ENCODE measurements around the gene AKAP13. TPM values are rescaled to one million over a fixed set of nuclear protein-coding genes. Genes with fewer than 3 reads are reported as not detected.

The AKAP13 gene
- total RNA-seq, 2 experiments from 2014 or later = 282 to 304 TPM

DNA sequence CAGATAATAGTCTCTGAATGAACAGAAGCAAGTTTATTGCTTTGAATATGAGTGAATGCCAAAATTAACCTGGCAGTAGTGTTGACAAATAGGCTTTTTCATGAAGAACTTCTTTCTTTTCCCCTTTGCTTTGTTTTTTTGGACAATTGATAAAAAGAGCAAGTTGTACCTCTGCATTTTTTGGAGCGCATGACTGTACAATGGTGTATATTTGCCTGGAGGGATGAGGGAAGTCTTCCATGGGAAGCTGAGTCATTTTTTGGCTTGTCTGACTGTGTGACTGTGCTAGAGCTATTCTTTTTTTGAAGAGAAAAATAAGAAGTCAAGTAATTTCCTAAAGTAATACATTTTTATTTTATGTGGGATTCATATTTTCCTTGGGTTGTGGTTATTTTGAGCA is 227.4 kb downstream of the AKAP13 start:
- Histone ChIP-seq H3K36me3 (ENCODE audit: insufficient read depth, low read length) (peaks cover 18% of the 10 kb centered on the region), H3K27ac (ENCODE audit: low read depth in 1 of 2, low read length in 2 of 2) (no peak overlapping the region), H3K9me3 (ENCODE audit: control insufficient read depth in 1 of 2, insufficient read depth in 1 of 2, low read length in 2 of 2) (no peaks in the 10 kb centered on the region), H3K4me3 (ENCODE audit: low read length) (no peak overlapping the region), H3K4me1 (ENCODE audit: insufficient read depth, low read length) (peaks cover 8% of the 10 kb centered on the region), H3K27me3 (ENCODE audit: control insufficient read depth in 1 of 2, insufficient read depth in 2 of 2, low read length in 2 of 2) (no peaks in the 10 kb centered on the region)
- TF ChIP-seq, protein P1, sequence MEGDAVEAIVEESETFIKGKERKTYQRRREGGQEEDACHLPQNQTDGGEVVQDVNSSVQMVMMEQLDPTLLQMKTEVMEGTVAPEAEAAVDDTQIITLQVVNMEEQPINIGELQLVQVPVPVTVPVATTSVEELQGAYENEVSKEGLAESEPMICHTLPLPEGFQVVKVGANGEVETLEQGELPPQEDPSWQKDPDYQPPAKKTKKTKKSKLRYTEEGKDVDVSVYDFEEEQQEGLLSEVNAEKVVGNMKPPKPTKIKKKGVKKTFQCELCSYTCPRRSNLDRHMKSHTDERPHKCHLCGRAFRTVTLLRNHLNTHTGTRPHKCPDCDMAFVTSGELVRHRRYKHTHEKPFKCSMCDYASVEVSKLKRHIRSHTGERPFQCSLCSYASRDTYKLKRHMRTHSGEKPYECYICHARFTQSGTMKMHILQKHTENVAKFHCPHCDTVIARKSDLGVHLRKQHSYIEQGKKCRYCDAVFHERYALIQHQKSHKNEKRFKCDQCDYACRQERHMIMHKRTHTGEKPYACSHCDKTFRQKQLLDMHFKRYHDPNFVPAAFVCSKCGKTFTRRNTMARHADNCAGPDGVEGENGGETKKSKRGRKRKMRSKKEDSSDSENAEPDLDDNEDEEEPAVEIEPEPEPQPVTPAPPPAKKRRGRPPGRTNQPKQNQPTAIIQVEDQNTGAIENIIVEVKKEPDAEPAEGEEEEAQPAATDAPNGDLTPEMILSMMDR (IDR thresholded peaks at IDR 0.05) = no peak
- peaks cover 25% of the 10 kb centered on the region for H3K4me1 Mint-ChIP-seq (ENCODE audit: low read depth)
- H3K36me3 Mint-ChIP-seq (ENCODE audit: low read depth) = peaks cover 53% of the 10 kb centered on the region
- H3K4me3 Mint-ChIP-seq = no peak overlapping the region
- intact Hi-C loops (cut with DNase I, micrococcal nuclease) = no loop called here
- ATAC-seq (ENCODE audit: poor library complexity) = no peak
- POLR2A ChIA-PET = interaction anchor here (1.2 to 1.6 kb wide), 3 partner anchors 11 to 26 kb away, joined by 3 to 9 read pairs (median 8); no protein-coding TSS in a partner anchor
- no peaks in the 10 kb centered on the region for H3K9me3 Mint-ChIP-seq
- DNase-seq = peak in 1 of 14 experiments; percentile 20
- CTCF ChIA-PET = interaction anchor here (1.2 kb wide), 1 partner anchor 39 kb away, joined by 3 read pairs; no protein-coding TSS in a partner anchor
- no peak overlapping the region for H3K27ac Mint-ChIP-seq
- H3K27me3 Mint-ChIP-seq = no peaks in the 10 kb centered on the region

DNA sequence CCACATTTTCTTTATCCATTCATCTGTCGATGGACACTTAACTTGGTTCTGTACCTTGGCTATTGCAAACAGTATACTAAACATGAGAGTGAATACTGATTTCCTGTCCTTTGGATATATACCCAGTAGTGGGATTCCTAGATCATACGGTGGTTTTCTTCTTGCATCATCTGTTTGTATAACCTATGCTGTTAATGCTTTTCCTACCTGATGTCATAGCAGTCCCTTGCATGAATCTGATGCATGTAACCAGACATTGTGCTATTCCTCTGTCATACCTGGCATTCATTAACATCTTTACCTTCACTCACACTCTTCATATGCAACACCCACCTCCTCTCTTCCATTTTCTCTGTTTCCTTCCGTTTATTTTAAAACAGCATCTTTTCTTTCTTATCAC is 229.1 kb downstream of the AKAP13 start:
- CTCF ChIA-PET = no interaction called here
- H3K27me3 Mint-ChIP-seq = no peaks in the 10 kb centered on the region
- POLR2A ChIA-PET = no interaction called here
- Histone ChIP-seq H3K4me1 (ENCODE audit: insufficient read depth, low read length) (peaks cover 8% of the 10 kb centered on the region), H3K4me3 (ENCODE audit: low read length) (no peak overlapping the region), H3K27ac (ENCODE audit: low read depth in 1 of 2, low read length in 2 of 2) (no peak overlapping the region), H3K9me3 (ENCODE audit: control insufficient read depth in 1 of 2, insufficient read depth in 1 of 2, low read length in 2 of 2) (no peaks in the 10 kb centered on the region), H3K27me3 (ENCODE audit: control insufficient read depth in 1 of 2, insufficient read depth in 2 of 2, low read length in 2 of 2) (no peaks in the 10 kb centered on the region), H3K36me3 (ENCODE audit: insufficient read depth, low read length) (peaks cover 7% of the 10 kb centered on the region)
- peaks cover 40% of the 10 kb centered on the region for H3K36me3 Mint-ChIP-seq (ENCODE audit: low read depth)
- intact Hi-C loops (cut with DNase I, micrococcal nuclease) = no loop called here
- TF ChIP-seq, protein P1 (IDR thresholded peaks at IDR 0.05) = no peak
- DNase-seq (no peak), ATAC-seq (ENCODE audit: poor library complexity) (no peak)
- H3K27ac Mint-ChIP-seq = no peak overlapping the region
- H3K4me1 Mint-ChIP-seq (ENCODE audit: low read depth) = peaks cover 14% of the 10 kb centered on the region
- H3K9me3 Mint-ChIP-seq = no peaks in the 10 kb centered on the region
- no peak overlapping the region for H3K4me3 Mint-ChIP-seq

DNA sequence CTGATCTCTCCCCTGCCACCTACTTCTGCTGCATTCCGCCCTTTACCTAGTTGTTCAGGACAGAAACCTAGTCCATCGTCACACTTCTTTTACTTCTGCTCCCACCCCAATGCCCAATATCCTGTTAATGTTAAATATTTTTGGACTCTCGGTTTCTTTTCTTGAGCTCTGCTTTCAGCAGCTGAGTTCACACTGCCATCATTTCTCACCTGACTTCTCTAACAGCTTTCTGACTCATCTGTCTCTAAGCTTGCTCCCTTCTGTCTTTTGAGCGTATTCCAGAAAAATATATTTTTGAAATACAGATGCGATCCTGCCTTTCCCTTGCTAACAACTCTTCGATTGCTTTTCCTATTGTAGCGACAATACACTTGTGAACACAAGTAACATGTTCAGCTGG is 231.0 kb downstream of the AKAP13 start:
- H3K27ac Mint-ChIP-seq = no peak overlapping the region
- ATAC-seq (ENCODE audit: poor library complexity) = no peak
- H3K9me3 Mint-ChIP-seq = no peaks in the 10 kb centered on the region
- H3K4me3 Mint-ChIP-seq = no peak overlapping the region
- intact Hi-C loops (cut with DNase I, micrococcal nuclease) = no loop called here
- POLR2A ChIA-PET = no interaction called here
- peaks cover 4% of the 10 kb centered on the region for H3K4me1 ChIP-seq (ENCODE audit: insufficient read depth, low read length)
- CTCF ChIA-PET = no interaction called here
- H3K36me3 Mint-ChIP-seq (ENCODE audit: low read depth) = peaks cover 28% of the 10 kb centered on the region
- no peak for DNase-seq
- H3K36me3 ChIP-seq (ENCODE audit: insufficient read depth, low read length) = peaks cover 7% of the 10 kb centered on the region
- TF ChIP-seq, protein P1 (IDR thresholded peaks at IDR 0.05) = no peak
- no peak overlapping the region for H3K27ac ChIP-seq (ENCODE audit: low read depth in 1 of 2, low read length in 2 of 2)
- no peaks in the 10 kb centered on the region for H3K27me3 ChIP-seq (ENCODE audit: control insufficient read depth in 1 of 2, insufficient read depth in 2 of 2, low read length in 2 of 2)
- H3K27me3 Mint-ChIP-seq = no peaks in the 10 kb centered on the region
- no peak overlapping the region for H3K4me3 ChIP-seq (ENCODE audit: low read length)
- no peaks in the 10 kb centered on the region for H3K9me3 ChIP-seq (ENCODE audit: control insufficient read depth in 1 of 2, insufficient read depth in 1 of 2, low read length in 2 of 2)
- H3K4me1 Mint-ChIP-seq (ENCODE audit: low read depth) = peaks cover 14% of the 10 kb centered on the region
